ENCODE data around the gene GFM1. TPM values are rescaled to one million over a fixed set of nuclear protein-coding genes. Genes with fewer than 3 reads are reported as not detected.

GFM1 gene
- polyA plus RNA-seq, 1 experiment: 13.9 TPM

- Histone ChIP-seq H3K27me3 (ENCODE audit: control insufficient read depth, insufficient read depth, low read length) (no peaks in the 10 kb centered on the region), H3K36me3 (ENCODE audit: control insufficient read depth, insufficient read depth, low read length) (no peaks in the 10 kb centered on the region), H3K4me3 (ENCODE audit: low read depth, low read length) (no peak overlapping the region)
- TF ChIP-seq CTCF (IDR thresholded peaks at IDR 0.05; ENCODE audit: insufficient read depth, low read depth, low read length): no peak
- CTCF ChIA-PET: interaction anchor here (1.1 to 2.1 kb wide), 4 partner anchors 10 to 85 kb away, joined by 3 to 7 read pairs (median 3); no protein-coding TSS in a partner anchor
- POLR2A ChIA-PET: no interaction called here
- DNase-seq (ENCODE audit: low read depth): no peak
These were observed 66.3 kb downstream of the GFM1 start for GRCh38 chr3:158710601-158711000.

- ChIA-PET POLR2A (no interaction called here), CTCF (interaction anchor here (0.6 to 2.0 kb wide), 4 partner anchors 52 to 83 kb away, joined by 3 to 4 read pairs (median 4); no protein-coding TSS in a partner anchor)
These were observed 67.6 kb downstream of the GFM1 start for GRCh38 chr3:158711886-158712285.

GRCh38 chr3:158712443-158712842 lies 68.1 kb downstream of the GFM1 start:
- POLR2A ChIA-PET: no interaction called here
- no peaks in the 10 kb centered on the region for H3K27me3 ChIP-seq (ENCODE audit: control insufficient read depth, insufficient read depth, low read length)
- DNase-seq (ENCODE audit: low read depth): no peak
- no peaks in the 10 kb centered on the region for H3K36me3 ChIP-seq (ENCODE audit: control insufficient read depth, insufficient read depth, low read length)
- H3K4me3 ChIP-seq (ENCODE audit: low read depth, low read length): no peak overlapping the region
- no peak for TF ChIP-seq CTCF (IDR thresholded peaks at IDR 0.05; ENCODE audit: insufficient read depth, low read depth, low read length)
- CTCF ChIA-PET: interaction anchor here (1.3 to 2.0 kb wide), 3 partner anchors 11 to 78 kb away, joined by 3 to 4 read pairs (median 4); no protein-coding TSS in a partner anchor

More at GRCh38 chr3:158711886-158712285, 67.6 kb downstream of the GFM1 start:
- Histone ChIP-seq H3K4me3 (ENCODE audit: low read depth, low read length) (no peak overlapping the region), H3K36me3 (ENCODE audit: control insufficient read depth, insufficient read depth, low read length) (no peaks in the 10 kb centered on the region), H3K27me3 (ENCODE audit: control insufficient read depth, insufficient read depth, low read length) (no peaks in the 10 kb centered on the region)
- no peak for TF ChIP-seq CTCF (IDR thresholded peaks at IDR 0.05; ENCODE audit: insufficient read depth, low read depth, low read length)
- peak; percentile 79 for DNase-seq (ENCODE audit: low read depth)

- no peak for DNase-seq (ENCODE audit: low read depth)
- no peaks in the 10 kb centered on the region for H3K36me3 ChIP-seq (ENCODE audit: control insufficient read depth, insufficient read depth, low read length)
- no peaks in the 10 kb centered on the region for H3K27me3 ChIP-seq (ENCODE audit: control insufficient read depth, insufficient read depth, low read length)
- ChIA-PET CTCF (interaction anchor here (0.6 to 2.0 kb wide), 5 partner anchors 10 to 180 kb away, joined by 3 to 4 read pairs (median 3); partner anchors contain the start of gene LXN), POLR2A (interaction anchor here (0.5 kb wide), 1 partner anchor 573 kb away, joined by 3 read pairs; no protein-coding TSS in a partner anchor)
- no peak overlapping the region for H3K4me3 ChIP-seq (ENCODE audit: low read depth, low read length)
- no peak for TF ChIP-seq CTCF (IDR thresholded peaks at IDR 0.05; ENCODE audit: insufficient read depth, low read depth, low read length)
These were observed 68.8 kb downstream of the GFM1 start for GRCh38 chr3:158713094-158713499.

DNA sequence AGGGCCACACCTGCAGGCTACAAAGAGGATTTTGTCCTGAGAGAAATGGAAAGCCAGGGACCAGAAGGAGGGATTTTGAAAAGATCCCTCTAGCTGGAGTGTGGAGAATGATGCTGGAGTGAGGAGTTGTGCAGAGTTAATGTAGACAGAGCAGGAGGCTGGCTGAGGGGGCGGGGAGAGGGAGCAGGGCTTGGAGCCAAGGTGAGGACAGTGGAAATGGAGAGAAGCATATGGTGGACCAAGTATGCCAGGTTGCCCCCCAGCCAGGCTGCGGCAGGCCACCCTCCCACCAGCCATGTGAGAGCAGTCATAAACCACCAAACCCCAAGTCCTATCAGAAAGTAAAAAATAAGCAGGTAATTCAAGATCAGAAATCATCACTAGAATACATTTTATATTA lies 73.2 kb downstream of the GFM1 start:
- CTCF ChIA-PET: interaction anchor here (1.1 to 3.2 kb wide), 5 partner anchors 10 to 84 kb away, joined by 3 to 11 read pairs (median 7); partner anchors contain the start of gene MFSD1
- no peak for TF ChIP-seq CTCF (IDR thresholded peaks at IDR 0.05; ENCODE audit: insufficient read depth, low read depth, low read length)
- Histone ChIP-seq H3K36me3 (ENCODE audit: control insufficient read depth, insufficient read depth, low read length) (no peaks in the 10 kb centered on the region), H3K27me3 (ENCODE audit: control insufficient read depth, insufficient read depth, low read length) (no peaks in the 10 kb centered on the region), H3K4me3 (ENCODE audit: low read depth, low read length) (no peak overlapping the region)
- POLR2A ChIA-PET: no interaction called here
- DNase-seq (ENCODE audit: low read depth): no peak

Data from BJ (cell line).